Measurements from ENCODE around the gene NOTUM.
"Not testable (repeated sequence)": the region's sequence is repeated elsewhere in the genome, so short reads cannot be mapped to it uniquely, and the experiment has no call there.

The NOTUM gene

GRCh38 chr17:81956607-81957589, 4.1 kb downstream of the NOTUM start:
- no peak for DNase-seq

- DNase-seq = no peak
These were observed 5.0 kb downstream of the NOTUM start for GRCh38 chr17:81955756-81956544.

GRCh38 chr17:81955058-81955681, 5.8 kb downstream of the NOTUM start:
- DNase-seq = no peak

- DNase-seq = no peak
These were observed 6.6 kb downstream of the NOTUM start for GRCh38 chr17:81954131-81955057.

- not testable (repeated sequence) for DNase-seq
These were observed 7.5 kb downstream of the NOTUM start for GRCh38 chr17:81953443-81953842.

GRCh38 chr17:81952792-81953228, 8.2 kb downstream of the NOTUM start:
- DNase-seq = no peak

- no peak for DNase-seq
These were observed 9.0 kb downstream of the NOTUM start for GRCh38 chr17:81951785-81952684.

GRCh38 chr17:81950501-81950900, 10.5 kb downstream of the NOTUM start:
- DNase-seq = no peak

- no peak for DNase-seq
These were observed 12.2 kb downstream of the NOTUM start for GRCh38 chr17:81948635-81949378.

- DNase-seq = no peak
These were observed 13.8 kb downstream of the NOTUM start, which contains the start of gene MYADML2 for GRCh38 chr17:81947189-81947588. MYADML2 (minus strand) TSS chr17:81947233; CDS start chr17:81941741, 5,492 bp downstream.

- no peak for DNase-seq
These were observed 16.1 kb downstream of the NOTUM start for GRCh38 chr17:81944858-81945257.

- DNase-seq = no peak
These were observed 18.8 kb downstream of the NOTUM start for GRCh38 chr17:81942167-81942553.

- DNase-seq = no peak
These were observed 19.4 kb downstream of the NOTUM start for GRCh38 chr17:81941484-81942166.

- no peak for DNase-seq
These were observed 20.2 kb downstream of the NOTUM start for GRCh38 chr17:81940538-81941483.

GRCh38 chr17:81939881-81940385, 21.1 kb downstream of the NOTUM start:
- no peak for DNase-seq

GRCh38 chr17:81939218-81939617, 21.8 kb downstream of the NOTUM start:
- DNase-seq = no peak

- no peak for DNase-seq
These were observed 25.3 kb downstream of the NOTUM start for GRCh38 chr17:81935709-81936084.

Data from NCI-H1694 (cell line).